ENCODE results near the gene ARHGEF2. TPM values are rescaled to one million over a fixed set of nuclear protein-coding genes. Genes with fewer than 3 reads are reported as not detected.
A peak's percentile ranks its signal among the peaks of the same experiment; 100 is the strongest.

ARHGEF2 gene
- total and polyA plus RNA-seq, 9 of the 15 experiments (the other 6 are each of a cell fraction or from before 2014, with no cell fraction given), result 7.1 to 162 (median 62.2) TPM

DNA sequence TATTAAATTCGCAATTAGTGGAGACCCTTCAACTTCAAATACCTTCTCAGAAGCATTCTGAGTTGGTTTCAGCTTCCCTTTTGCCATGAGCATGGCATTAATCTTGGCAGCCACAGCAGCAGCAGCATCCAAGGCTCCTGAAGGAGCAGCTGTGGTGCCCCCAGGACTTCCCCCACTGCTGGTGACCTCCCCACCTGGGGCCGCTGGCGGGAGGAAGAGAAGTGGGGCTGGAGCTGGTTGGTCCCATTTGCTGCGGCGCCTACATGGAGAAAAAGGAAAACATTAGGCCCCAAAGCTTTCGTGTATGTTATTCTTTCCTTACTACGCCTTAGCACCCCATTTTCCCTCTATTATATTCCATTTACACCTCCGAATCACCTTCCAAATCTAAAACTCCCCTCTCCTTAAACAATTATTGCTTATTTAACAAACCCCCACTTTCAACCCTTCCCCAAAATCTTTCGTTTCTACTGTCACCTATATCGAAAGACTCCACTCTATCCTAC is 44.7 kb downstream of the ARHGEF2 start (continued):
- no peak for TF ChIP-seq NFXL1 (CRISPR knock-in tag; IDR thresholded peaks at IDR 0.05)
- TF ChIP-seq ZNF695 (CRISPR knock-in tag; IDR thresholded peaks at IDR 0.05), result no peak
- TF ChIP-seq TRIM24 (IDR thresholded peaks at IDR 0.05), result 0 out of 4 replicates have a peak, but pooled peaks of 1 of the 2 experiments have one; percentile 11
- TF ChIP-seq, protein P1, sequence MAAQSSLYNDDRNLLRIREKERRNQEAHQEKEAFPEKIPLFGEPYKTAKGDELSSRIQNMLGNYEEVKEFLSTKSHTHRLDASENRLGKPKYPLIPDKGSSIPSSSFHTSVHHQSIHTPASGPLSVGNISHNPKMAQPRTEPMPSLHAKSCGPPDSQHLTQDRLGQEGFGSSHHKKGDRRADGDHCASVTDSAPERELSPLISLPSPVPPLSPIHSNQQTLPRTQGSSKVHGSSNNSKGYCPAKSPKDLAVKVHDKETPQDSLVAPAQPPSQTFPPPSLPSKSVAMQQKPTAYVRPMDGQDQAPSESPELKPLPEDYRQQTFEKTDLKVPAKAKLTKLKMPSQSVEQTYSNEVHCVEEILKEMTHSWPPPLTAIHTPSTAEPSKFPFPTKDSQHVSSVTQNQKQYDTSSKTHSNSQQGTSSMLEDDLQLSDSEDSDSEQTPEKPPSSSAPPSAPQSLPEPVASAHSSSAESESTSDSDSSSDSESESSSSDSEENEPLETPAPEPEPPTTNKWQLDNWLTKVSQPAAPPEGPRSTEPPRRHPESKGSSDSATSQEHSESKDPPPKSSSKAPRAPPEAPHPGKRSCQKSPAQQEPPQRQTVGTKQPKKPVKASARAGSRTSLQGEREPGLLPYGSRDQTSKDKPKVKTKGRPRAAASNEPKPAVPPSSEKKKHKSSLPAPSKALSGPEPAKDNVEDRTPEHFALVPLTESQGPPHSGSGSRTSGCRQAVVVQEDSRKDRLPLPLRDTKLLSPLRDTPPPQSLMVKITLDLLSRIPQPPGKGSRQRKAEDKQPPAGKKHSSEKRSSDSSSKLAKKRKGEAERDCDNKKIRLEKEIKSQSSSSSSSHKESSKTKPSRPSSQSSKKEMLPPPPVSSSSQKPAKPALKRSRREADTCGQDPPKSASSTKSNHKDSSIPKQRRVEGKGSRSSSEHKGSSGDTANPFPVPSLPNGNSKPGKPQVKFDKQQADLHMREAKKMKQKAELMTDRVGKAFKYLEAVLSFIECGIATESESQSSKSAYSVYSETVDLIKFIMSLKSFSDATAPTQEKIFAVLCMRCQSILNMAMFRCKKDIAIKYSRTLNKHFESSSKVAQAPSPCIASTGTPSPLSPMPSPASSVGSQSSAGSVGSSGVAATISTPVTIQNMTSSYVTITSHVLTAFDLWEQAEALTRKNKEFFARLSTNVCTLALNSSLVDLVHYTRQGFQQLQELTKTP (IDR thresholded peaks at IDR 0.05; ENCODE audit: low read depth in 1 of 2, partially characterized antibody in 2 of 2), result peak in 1 of 2 experiments; percentile 30
- TF ChIP-seq CHD1 (IDR thresholded peaks at IDR 0.05; ENCODE audit: low read length), result peak; percentile 87
- no peak for TF ChIP-seq GATAD2B (IDR thresholded peaks at IDR 0.05; ENCODE audit: borderline replicate concordance)
- TF ChIP-seq PPARD (CRISPR knock-in tag; IDR thresholded peaks at IDR 0.05), result no peak
- no peak for TF ChIP-seq LARP7 (IDR thresholded peaks at IDR 0.05)
- TF ChIP-seq HDGF (IDR thresholded peaks at IDR 0.05), result no peak

Data from K562 (cell line).